Naive thymus-derived CD8-positive, alpha-beta T cell (primary cell): ENCODE results near the gene NPC2. TPM values are rescaled to one million over a fixed set of nuclear protein-coding genes. Genes with fewer than 3 reads are reported as not detected.

Source experiments
- ATAC-seq, 2 donors: fragments of 150-1000 bp; cut with Tn5 transposase in 1 of 2; sonication (Bioruptor Pico), chemical (Tn5 transposase) in 1 of 2; 1 replicate in 1 of 2; 2 replicates in 1 of 2; pipeline ENCODE4 v1.10.0; 2021; ENCODE audit warnings: mild to moderate bottlenecking in 2 of 2, moderate library complexity in 2 of 2
- POLR2A ChIA-PET: fragments of 350-600 bp; sonication (Branson Sonifier 250); formaldehyde crosslinking; loops from one replicate; lab custom pipeline; 2021; ENCODE audit warnings: antibody characterized with exemption; lab: Charles Lee
- DNase-seq, 10 donors: peaks; one replicate each; pipeline versions ENCODE4 v3.0.0 to v3.0.0-alpha.2; 2020 to 2022
- H3K27ac Mint-ChIP-seq, 10 donors: one replicate each; pipeline ENCODE4 v1.8.0; 2020 to 2022; ENCODE audit warnings: mild to moderate bottlenecking in 10 of 10, mixed read lengths in 10 of 10, moderate library complexity in 4 of 10, inconsistent platforms in 1 of 10
- H3K27me3 Mint-ChIP-seq, 5 donors: one replicate each; pipeline ENCODE4 v1.8.0; 2021 to 2022; ENCODE audit warnings: mixed read lengths in 5 of 5
- H3K36me3 Mint-ChIP-seq, 3 donors: one replicate each; pipeline ENCODE4 v1.8.0; 2020 to 2022; ENCODE audit warnings: mixed read lengths in 3 of 3, mild to moderate bottlenecking in 2 of 3, inconsistent platforms in 1 of 3
- H3K4me1 Mint-ChIP-seq, 4 donors: one replicate each; pipeline ENCODE4 v1.8.0; 2021 to 2022; ENCODE audit warnings: mixed read lengths in 4 of 4
- H3K4me3 Mint-ChIP-seq, 10 donors: one replicate each; pipeline ENCODE4 v1.8.0; 2020 to 2022; ENCODE audit warnings: mild to moderate bottlenecking in 10 of 10, mixed read lengths in 10 of 10, moderate library complexity in 6 of 10, inconsistent platforms in 1 of 10
- H3K9me3 Mint-ChIP-seq, 9 donors: one replicate each; pipeline ENCODE4 v1.8.0; 2020 to 2022; ENCODE audit warnings: mixed read lengths in 9 of 9, mild to moderate bottlenecking in 3 of 9, inconsistent platforms in 1 of 9, moderate library complexity in 1 of 9
- polyA plus RNA-seq, 3 donors: library from polyadenylated mRNA; unstranded; fragments of 300-500 nt; fragmentation: Illumina TruSeq; gene quantifications; one replicate each; pipeline ENCODE4 v1.2.3, GENCODE V29; 2021
- total RNA-seq, 8 experiments: library from RNA in 2 of 8; stranded (reverse) in 2 of 8; gene quantifications; one replicate each; pipeline ENCODE4 v1.2.3 and lab custom pipeline; 2021 to 2026

NPC2 gene
- total and polyA plus RNA-seq, 5 experiments from 2014 or later: 40.9 to 65.2 (median 53.8) TPM

DNA sequence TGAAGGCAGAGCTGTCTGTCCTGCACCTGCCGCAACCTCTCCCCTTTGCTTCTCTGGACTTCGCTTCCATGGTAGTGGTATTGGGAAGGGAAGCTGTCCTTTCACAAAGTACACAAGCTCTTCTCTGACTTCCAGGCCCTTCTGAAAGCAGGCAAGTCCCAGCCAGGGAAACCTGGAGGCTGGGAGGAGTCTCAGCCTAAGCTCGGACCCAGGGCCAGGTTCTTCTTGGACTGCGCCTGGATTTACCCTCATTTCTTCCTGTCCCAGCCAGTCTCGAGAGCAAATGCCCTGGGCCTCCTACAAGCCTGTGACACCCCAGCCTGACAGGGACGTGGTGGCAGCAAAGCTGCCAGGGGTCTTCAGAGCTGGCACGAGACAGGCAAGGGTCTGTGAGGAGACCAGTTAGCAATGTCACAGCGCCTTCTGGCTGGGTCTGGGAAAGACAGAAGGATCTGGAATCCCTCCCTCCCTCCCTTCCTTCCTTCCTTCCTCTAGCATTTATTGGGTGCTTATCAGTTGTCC, 22.8 kb upstream of the NPC2 start:
- DNase-seq (no peak), ATAC-seq (no peak)
- no peaks in the 10 kb centered on the region for H3K36me3 Mint-ChIP-seq
- H3K27ac Mint-ChIP-seq: peak overlapping the region in 1 of 10 donors; percentile 40
- H3K27me3 Mint-ChIP-seq: peaks cover 1 to 33% (median 28%) of the 10 kb centered on the region in 5 donors
- H3K4me3 Mint-ChIP-seq: no peak overlapping the region
- H3K4me1 Mint-ChIP-seq: peaks cover 5 to 17% (median 11%) of the 10 kb centered on the region in 4 donors
- POLR2A ChIA-PET: no interaction called here
- no peaks in the 10 kb centered on the region for H3K9me3 Mint-ChIP-seq

DNA sequence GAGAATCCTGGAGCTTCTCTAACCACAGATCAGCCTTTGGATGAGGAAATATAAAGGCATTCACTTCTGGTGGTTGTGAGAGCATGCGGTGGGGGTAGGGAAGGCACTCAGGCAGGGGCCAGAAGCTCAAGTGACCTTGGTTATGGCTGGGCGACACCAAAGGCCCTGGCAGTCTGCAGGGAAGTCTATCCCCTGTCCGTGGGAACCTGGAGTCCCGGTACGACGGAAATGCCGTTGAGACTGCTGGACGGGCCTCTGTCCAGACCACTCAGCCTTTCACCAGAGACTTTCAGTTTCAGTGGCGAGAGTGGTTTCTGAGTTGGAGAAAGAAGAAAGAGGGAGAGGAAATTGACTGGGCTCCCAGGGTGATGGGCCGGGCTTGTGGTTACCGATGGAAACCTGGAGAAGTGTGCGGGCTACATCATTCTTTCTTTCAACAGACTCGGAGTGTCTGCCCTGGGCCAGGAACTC, 21.4 kb upstream of the NPC2 start:
- peak overlapping the region in 5 of 10 donors; percentile 12 to 66 (median 41) for H3K4me3 Mint-ChIP-seq
- no peaks in the 10 kb centered on the region for H3K36me3 Mint-ChIP-seq
- DNase-seq (no peak), ATAC-seq (no peak)
- POLR2A ChIA-PET: no interaction called here
- H3K9me3 Mint-ChIP-seq: peaks cover 0 to 2% (median 0%) of the 10 kb centered on the region in 9 donors
- H3K27me3 Mint-ChIP-seq: peaks cover 1 to 36% (median 28%) of the 10 kb centered on the region in 5 donors
- peak overlapping the region in 1 of 10 donors; percentile 83 for H3K27ac Mint-ChIP-seq
- H3K4me1 Mint-ChIP-seq: peaks cover 5 to 17% (median 11%) of the 10 kb centered on the region in 4 donors

DNA sequence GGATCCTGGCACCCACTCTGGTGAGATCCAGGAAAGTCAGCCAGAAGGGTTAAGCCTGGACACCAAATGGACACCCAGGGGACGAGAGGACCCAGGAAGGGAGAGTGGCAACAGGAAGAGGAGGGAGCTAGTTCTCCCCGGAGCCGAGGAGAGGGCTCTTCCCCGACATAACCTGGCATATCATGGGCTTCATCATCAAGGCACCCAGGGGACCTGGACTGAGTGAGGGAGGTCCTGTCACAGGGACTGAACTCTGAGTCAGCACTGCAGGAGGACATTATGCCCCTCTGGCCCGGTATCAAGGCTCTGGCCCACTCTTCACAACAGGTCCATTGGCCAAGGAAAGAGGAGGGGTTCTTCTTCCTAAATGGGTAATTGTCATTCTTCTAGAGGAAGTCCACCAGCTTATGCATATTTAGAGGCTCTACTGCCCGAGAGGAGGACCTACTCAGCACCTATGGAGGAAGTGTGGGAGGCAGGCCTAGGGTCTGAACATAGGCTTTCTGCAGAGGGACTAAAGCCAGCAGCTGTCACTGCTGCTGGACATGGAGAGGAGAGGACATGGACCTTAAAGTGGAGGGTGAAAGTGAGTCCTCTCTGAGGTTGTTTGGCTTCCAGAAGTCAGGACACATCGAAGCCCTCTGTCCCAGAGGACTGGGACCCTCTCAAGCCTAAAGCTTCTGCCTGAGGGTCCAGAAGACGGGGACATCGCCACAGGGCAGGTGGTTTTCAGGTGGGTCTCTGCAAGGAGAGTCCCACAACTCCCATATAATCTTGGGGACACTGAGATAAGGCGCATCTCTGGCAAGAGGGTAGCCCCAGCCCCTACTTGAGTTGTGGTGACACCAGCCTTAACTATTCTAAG, 19.1 kb upstream of the NPC2 start:
- peak in 1 of 10 donors; percentile 45 for DNase-seq
- ATAC-seq: no peak
- Mint-ChIP-seq H3K4me3 (no peak overlapping the region), H3K27me3 (peaks cover 0 to 28% (median 22%) of the 10 kb centered on the region in 5 donors), H3K27ac (no peak overlapping the region), H3K36me3 (no peaks in the 10 kb centered on the region), H3K4me1 (peaks cover 14 to 19% (median 16%) of the 10 kb centered on the region in 4 donors), H3K9me3 (peaks cover 0 to 2% (median 0%) of the 10 kb centered on the region in 9 donors)
- POLR2A ChIA-PET: no interaction called here

DNA sequence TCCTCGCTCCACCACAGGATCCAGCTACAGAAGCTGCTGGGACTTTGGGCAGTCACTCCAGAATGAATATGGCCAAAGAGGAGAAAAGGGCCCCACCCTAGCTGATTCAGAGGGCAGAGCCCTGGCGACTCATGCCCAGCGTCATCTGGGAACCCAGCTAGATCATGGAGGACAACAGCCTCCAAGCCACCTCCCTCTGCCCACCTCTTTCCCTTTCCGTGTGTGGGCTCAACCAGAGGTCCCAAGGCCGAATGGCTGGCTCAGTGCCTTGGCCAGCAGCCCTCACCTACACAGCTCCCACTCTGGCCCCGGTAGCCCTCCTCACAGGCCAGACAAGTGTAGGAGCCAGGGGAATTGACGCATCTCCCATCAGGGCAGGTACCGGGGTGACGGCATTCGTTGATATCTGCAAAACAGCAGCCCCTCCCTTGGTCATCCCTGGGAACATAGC, 17.9 kb upstream of the NPC2 start:
- DNase-seq: no peak
- POLR2A ChIA-PET: no interaction called here
- peaks cover 0 to 2% (median 0%) of the 10 kb centered on the region in 9 donors for H3K9me3 Mint-ChIP-seq
- H3K4me1 Mint-ChIP-seq: peaks cover 14 to 28% (median 25%) of the 10 kb centered on the region in 4 donors
- peaks cover 0 to 24% (median 17%) of the 10 kb centered on the region in 5 donors for H3K27me3 Mint-ChIP-seq
- H3K27ac Mint-ChIP-seq: peak overlapping the region in 1 of 10 donors; percentile 16
- peaks cover 0 to 1% (median 0%) of the 10 kb centered on the region in 3 donors for H3K36me3 Mint-ChIP-seq
- ATAC-seq: no peak
- no peak overlapping the region for H3K4me3 Mint-ChIP-seq

DNA sequence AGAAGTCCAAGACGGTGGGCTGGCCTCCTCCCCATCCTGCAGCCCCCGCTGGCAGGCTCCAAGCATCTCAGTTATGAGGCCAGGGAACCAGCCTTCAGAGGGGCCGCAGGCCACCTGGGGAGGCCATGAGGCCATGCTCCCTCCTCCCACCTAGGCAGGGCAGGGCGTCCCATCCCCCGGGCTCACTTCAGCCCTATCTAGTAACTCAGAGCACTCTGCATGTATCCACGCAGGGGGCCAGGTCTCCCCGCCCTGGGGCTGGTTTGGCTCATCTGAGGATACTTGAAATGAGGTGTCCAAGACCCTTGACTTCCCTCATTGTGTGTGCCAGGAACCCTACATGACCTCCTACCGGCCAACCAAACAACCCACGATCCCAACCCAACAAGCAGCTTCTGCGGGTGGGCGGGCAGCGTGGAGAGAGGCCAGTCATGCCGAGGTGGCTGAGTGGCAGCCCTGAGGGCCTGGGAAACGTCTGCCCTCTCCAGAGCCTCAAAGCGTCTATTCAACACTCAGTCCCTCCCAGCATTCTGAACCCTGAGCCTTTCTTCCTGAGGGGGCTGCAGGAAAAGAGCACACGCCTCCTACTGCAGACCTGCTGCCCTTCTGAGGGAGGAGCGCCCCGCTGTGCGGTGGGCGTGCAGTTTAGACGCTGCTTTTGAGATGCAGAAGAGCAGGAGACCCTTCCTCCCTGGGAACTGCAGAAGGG, 17.3 kb upstream of the NPC2 start:
- peaks cover 0 to 2% (median 0%) of the 10 kb centered on the region in 9 donors for H3K9me3 Mint-ChIP-seq
- DNase-seq: peak in 1 of 10 donors; percentile 49
- peaks cover 0 to 2% (median 0%) of the 10 kb centered on the region in 3 donors for H3K36me3 Mint-ChIP-seq
- ATAC-seq: no peak
- POLR2A ChIA-PET: no interaction called here
- peaks cover 0 to 23% (median 12%) of the 10 kb centered on the region in 5 donors for H3K27me3 Mint-ChIP-seq
- H3K27ac Mint-ChIP-seq: peak overlapping the region in 1 of 10 donors; percentile 16
- H3K4me1 Mint-ChIP-seq: peaks cover 16 to 29% (median 26%) of the 10 kb centered on the region in 4 donors
- H3K4me3 Mint-ChIP-seq: no peak overlapping the region

DNA sequence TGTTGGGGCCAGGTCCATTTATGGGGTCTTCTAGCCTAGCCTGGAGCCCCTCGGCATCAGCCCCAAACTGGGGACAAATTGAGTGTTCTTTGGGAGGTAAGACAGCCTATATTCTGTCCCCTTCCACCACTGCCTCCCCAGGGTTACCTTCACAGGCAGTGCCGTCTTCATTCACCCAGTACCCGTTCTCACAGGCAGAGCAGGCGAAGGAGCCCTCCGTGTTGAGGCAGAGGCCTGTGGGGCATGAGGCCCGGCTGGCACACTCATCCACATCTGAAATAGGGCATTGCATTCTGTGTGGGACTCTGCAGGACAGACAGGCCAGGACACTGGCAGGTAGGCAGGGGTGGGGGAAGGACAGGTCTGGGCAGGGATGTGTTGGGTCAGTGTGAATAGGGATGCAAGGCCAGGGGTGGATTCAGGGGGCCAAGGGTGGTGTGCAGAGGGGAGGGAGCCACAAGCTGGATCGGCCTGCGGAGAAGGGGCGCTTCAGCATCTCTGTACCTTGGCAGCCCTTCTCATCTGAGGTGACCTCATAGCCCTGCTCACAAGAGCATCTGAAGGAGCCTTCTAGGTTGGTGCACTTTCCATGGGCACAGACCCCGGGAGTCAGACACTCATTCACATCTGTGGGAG, 16.6 kb upstream of the NPC2 start:
- DNase-seq (no peak), ATAC-seq (no peak)
- Mint-ChIP-seq H3K4me3 (no peak overlapping the region), H3K27ac (peak overlapping the region in 1 of 10 donors; percentile 27), H3K4me1 (peaks cover 15 to 25% (median 24%) of the 10 kb centered on the region in 4 donors), H3K27me3 (peaks cover 0 to 23% (median 12%) of the 10 kb centered on the region in 5 donors), H3K9me3 (peaks cover 0 to 2% (median 0%) of the 10 kb centered on the region in 9 donors), H3K36me3 (peaks cover 0 to 2% (median 0%) of the 10 kb centered on the region in 3 donors)
- POLR2A ChIA-PET: no interaction called here

DNA sequence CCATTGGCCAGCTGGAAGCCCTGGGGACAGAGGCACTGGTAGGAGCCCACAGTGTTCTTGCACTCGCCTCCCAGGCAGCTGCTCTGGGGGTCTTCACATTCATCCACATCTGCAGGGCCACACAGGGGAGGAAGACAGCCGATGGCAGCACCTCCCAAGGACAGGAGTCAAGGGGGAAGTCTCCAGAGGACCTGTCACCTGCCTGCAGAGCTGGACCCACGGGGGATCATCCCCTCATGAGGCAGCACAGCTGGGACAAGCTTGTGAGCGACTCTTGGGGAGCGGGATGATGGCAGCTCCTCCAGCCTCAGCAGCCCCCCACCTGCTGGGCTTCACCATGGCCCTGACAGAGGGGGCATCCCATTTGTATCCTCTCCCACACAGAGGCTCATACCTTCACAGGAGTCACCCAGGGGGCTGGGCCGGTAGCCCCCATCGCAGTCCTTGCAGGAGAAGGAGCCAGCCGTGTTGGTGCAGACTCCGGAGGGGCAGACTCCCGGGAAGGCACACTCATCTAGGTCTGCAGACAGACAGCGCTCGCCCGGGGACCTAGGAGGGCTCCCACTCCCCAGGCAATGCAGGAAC, 15.8 kb upstream of the NPC2 start:
- ATAC-seq: no peak
- H3K27me3 Mint-ChIP-seq: peaks cover 0 to 23% (median 12%) of the 10 kb centered on the region in 5 donors
- peaks cover 0 to 2% (median 0%) of the 10 kb centered on the region in 3 donors for H3K36me3 Mint-ChIP-seq
- H3K4me1 Mint-ChIP-seq: peaks cover 11 to 19% (median 17%) of the 10 kb centered on the region in 4 donors
- POLR2A ChIA-PET: no interaction called here
- H3K27ac Mint-ChIP-seq: no peak overlapping the region
- no peak overlapping the region for H3K4me3 Mint-ChIP-seq
- H3K9me3 Mint-ChIP-seq: peaks cover 0 to 2% (median 0%) of the 10 kb centered on the region in 9 donors
- no peak for DNase-seq

DNA sequence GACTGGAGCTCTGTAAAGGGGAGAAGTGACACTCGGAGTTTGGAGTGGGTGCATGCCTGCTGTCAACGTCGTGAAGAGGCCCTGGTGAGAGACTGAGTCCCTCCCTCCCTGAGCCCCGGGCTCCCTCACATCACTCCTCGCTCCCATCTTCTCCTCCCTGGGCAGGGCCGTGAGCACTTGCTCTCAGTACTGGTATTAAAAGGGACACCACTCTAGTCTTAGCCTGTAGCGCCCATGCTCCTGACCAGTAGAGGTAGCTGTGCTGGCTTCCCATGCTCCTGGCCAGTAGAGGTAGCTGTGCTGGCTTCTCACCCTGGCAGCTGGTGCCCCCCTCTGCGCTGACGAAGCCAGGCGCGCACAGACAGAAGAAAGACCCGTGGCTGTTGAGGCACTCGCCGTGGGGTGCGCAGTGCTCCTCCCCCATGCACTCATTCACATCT, 15.2 kb upstream of the NPC2 start:
- no peak overlapping the region for H3K27ac Mint-ChIP-seq
- DNase-seq: no peak
- H3K36me3 Mint-ChIP-seq: peaks cover 0 to 2% (median 0%) of the 10 kb centered on the region in 3 donors
- POLR2A ChIA-PET: no interaction called here
- ATAC-seq: no peak
- H3K4me3 Mint-ChIP-seq: no peak overlapping the region
- peaks cover 11 to 17% (median 17%) of the 10 kb centered on the region in 4 donors for H3K4me1 Mint-ChIP-seq
- peaks cover 0 to 23% (median 10%) of the 10 kb centered on the region in 5 donors for H3K27me3 Mint-ChIP-seq
- H3K9me3 Mint-ChIP-seq: peaks cover 0 to 2% (median 0%) of the 10 kb centered on the region in 9 donors

DNA sequence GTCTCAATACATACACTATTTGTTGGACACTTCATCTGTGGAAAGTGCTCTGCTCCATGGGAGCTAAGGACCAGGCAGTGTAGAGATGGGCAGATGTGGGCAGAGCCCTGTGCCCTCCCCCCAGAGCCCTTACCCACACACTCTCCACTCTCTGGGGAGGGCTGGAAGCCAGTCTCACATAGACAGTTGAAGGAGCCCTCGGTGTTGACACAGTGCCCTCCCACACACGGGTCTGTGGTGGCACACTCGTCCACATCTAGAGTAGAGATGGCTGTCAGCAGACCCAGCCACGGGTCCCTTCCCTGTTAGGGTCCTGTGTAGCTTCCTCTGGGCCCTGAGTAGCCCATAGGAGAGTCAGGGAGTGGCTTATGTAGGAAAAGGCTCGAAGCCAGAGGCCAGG, 14.7 kb upstream of the NPC2 start:
- no peak for ATAC-seq
- H3K27ac Mint-ChIP-seq: peak overlapping the region in 1 of 10 donors; percentile 63
- peaks cover 0 to 2% (median 0%) of the 10 kb centered on the region in 9 donors for H3K9me3 Mint-ChIP-seq
- POLR2A ChIA-PET: no interaction called here
- H3K27me3 Mint-ChIP-seq: peaks cover 0 to 22% (median 5%) of the 10 kb centered on the region in 5 donors
- H3K4me3 Mint-ChIP-seq: no peak overlapping the region
- peaks cover 0 to 2% (median 0%) of the 10 kb centered on the region in 3 donors for H3K36me3 Mint-ChIP-seq
- peaks cover 11 to 17% (median 16%) of the 10 kb centered on the region in 4 donors for H3K4me1 Mint-ChIP-seq
- DNase-seq: no peak

DNA sequence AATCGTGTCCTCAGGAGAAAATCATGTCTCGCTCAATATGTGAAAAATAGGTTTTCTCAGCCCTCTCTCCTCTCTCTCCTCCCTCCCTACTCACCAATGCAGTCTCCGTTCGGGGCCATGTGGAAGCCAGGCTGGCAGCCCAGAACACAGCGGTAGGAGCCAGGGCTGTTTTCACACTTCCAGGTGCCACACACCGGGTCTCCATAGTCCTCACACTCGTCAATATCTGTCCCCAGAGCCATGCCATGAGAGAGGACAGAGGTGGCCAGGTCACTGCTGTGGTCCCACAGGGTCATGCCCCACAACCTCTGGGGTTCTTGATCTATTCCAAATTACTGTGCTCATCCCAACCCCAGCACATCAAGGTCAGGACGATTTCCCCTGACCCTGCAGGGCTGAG, 14.0 kb upstream of the NPC2 start:
- no peak for DNase-seq
- POLR2A ChIA-PET: no interaction called here
- Mint-ChIP-seq H3K36me3 (peaks cover 0 to 2% (median 0%) of the 10 kb centered on the region in 3 donors), H3K27ac (peak overlapping the region in 4 of 10 donors; percentile 53 to 73 (median 68)), H3K9me3 (peaks cover 0 to 2% (median 0%) of the 10 kb centered on the region in 9 donors), H3K4me3 (no peak overlapping the region), H3K4me1 (peaks cover 11 to 20% (median 18%) of the 10 kb centered on the region in 4 donors), H3K27me3 (peaks cover 0 to 15% (median 2%) of the 10 kb centered on the region in 5 donors)
- no peak for ATAC-seq

DNA sequence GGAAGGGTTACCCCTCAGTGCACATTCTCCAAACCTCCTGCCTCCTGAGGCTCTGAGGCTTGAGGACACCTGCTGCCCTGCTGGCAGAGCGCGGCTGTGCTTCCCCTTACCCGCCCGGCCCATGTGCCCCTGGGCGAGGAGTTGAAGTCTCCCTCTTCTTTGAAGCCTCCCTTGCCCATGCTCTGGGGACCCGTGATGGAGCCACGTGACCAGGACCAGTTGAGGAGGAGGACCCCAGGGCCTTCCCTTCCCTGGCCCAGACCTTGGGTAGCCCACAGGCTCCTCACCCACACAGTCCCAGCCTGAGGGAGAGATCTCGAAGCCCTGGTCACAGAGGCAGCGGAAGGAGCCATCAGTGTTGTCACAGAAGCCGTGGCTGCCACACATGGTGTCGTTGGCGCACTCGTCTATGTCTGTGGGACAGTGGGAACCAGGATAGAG, 13.3 kb upstream of the NPC2 start:
- peaks cover 11 to 21% (median 18%) of the 10 kb centered on the region in 4 donors for H3K4me1 Mint-ChIP-seq
- H3K27me3 Mint-ChIP-seq: peaks cover 0 to 8% (median 2%) of the 10 kb centered on the region in 5 donors
- DNase-seq (no peak), ATAC-seq (no peak)
- POLR2A ChIA-PET: no interaction called here
- H3K27ac Mint-ChIP-seq: peak overlapping the region in 2 of 10 donors; percentile 75
- peaks cover 0 to 2% (median 0%) of the 10 kb centered on the region in 9 donors for H3K9me3 Mint-ChIP-seq
- H3K36me3 Mint-ChIP-seq: peaks cover 0 to 2% (median 0%) of the 10 kb centered on the region in 3 donors
- no peak overlapping the region for H3K4me3 Mint-ChIP-seq
